OCI-LY7 (cell line): ENCODE results near the gene TLDC2. TPM values are rescaled to one million over a fixed set of nuclear protein-coding genes. Genes with fewer than 3 reads are reported as not detected.
A peak's percentile ranks its signal among the peaks of the same experiment; 100 is the strongest.

ENCODE experiments used
- BruUV-seq: library from RNA; stranded (reverse); fragments of 400-500 nt; replicated peaks from 2 replicates; lab custom pipeline; 2021; lab: Mats Ljungman, UMichigan
- CTCF ChIA-PET: fragments of 300-600 bp; sonication (Branson Sonifier 250); formaldehyde crosslinking; loops from one replicate; lab custom pipeline; 2022; ENCODE audit warnings: antibody characterized with exemption; ENCODE audit not compliant: unreplicated experiment; lab: Charles Lee
- POLR2A ChIA-PET: fragments of 300-600 bp; sonication (Branson Sonifier 250); formaldehyde crosslinking; loops from one replicate; lab custom pipeline; 2022; ENCODE audit warnings: antibody characterized with exemption; lab: Charles Lee
- DNase-seq: peaks from one replicate; pipeline ENCODE4 v3.0.0-alpha.2; 2015; ENCODE audit warnings: low spot score
- H2AFZ ChIP-seq: fragments of 200-600 bp; sonication (generic), shearing (Covaris generic); 2 replicates; pipeline ENCODE4 v1.6.1; 2014; ENCODE audit warnings: mild to moderate bottlenecking, antibody characterized with exemption, low read length, moderate library complexity
- H3K27ac ChIP-seq: fragments of 200-600 bp; sonication (generic); 2 replicates; pipeline ENCODE4 v1.5.1; 2014; ENCODE audit warnings: mixed run types, low read depth, mild to moderate bottlenecking, moderate library complexity, low read length, inconsistent platforms; ENCODE audit not compliant: poor library complexity, severe bottlenecking
- H3K36me3 ChIP-seq: fragments of 200-600 bp; sonication (generic); 2 replicates; pipeline ENCODE4 v1.6.1; 2014; ENCODE audit warnings: mild to moderate bottlenecking, antibody characterized with exemption, low read length, moderate library complexity, mixed read lengths; ENCODE audit not compliant: insufficient read depth
- H3K4me1 ChIP-seq: fragments of 200-600 bp; sonication (generic); 2 replicates; pipeline ENCODE4 v1.5.1; 2014; ENCODE audit warnings: mild to moderate bottlenecking, low read length; ENCODE audit not compliant: insufficient read depth, poor library complexity, severe bottlenecking
- H3K4me2 ChIP-seq: fragments of 200-600 bp; sonication (generic); 2 replicates; pipeline ENCODE4 v1.6.1; 2014; ENCODE audit warnings: mild to moderate bottlenecking, low read length
- H3K4me3 ChIP-seq: fragments of 200-600 bp; sonication (generic); 2 replicates; pipeline ENCODE4 v1.5.1; 2014; ENCODE audit warnings: mild to moderate bottlenecking, low read depth, low read length; ENCODE audit not compliant: poor library complexity, severe bottlenecking
- H3K79me2 ChIP-seq: fragments of 200-600 bp; sonication (generic); 2 replicates; pipeline ENCODE4 v1.6.1; 2016; ENCODE audit warnings: low read depth, mild to moderate bottlenecking, low read length, moderate library complexity, mixed read lengths; ENCODE audit not compliant: insufficient read depth
- H3K9me2 ChIP-seq: fragments of 200-600 bp; sonication (generic); 2 replicates; pipeline ENCODE4 v1.6.1; 2016; ENCODE audit warnings: mild to moderate bottlenecking, low read length, mixed read lengths; ENCODE audit not compliant: insufficient read depth
- H3K9me3 ChIP-seq: fragments of 200-600 bp; sonication (generic); 2 replicates; pipeline ENCODE4 v1.6.1; 2014; ENCODE audit warnings: mild to moderate bottlenecking, mixed run types, low read length, mixed read lengths
- H4K20me1 ChIP-seq: fragments of 200-600 bp; sonication (generic); 2 replicates; pipeline ENCODE4 v1.6.1; 2014; ENCODE audit warnings: mild to moderate bottlenecking, antibody characterized with exemption, low read length, moderate library complexity, mixed read lengths; ENCODE audit not compliant: insufficient read depth
- EZH2phosphoT487 ChIP-seq: fragments of 200-600 bp; sonication (generic); IDR thresholded peaks from 2 replicates; pipeline ENCODE4 v1.6.1; 2018; ENCODE audit warnings: low read depth, borderline replicate concordance, mild to moderate bottlenecking, mixed run types, antibody characterized with exemption, low read length, moderate library complexity, mixed read lengths
- intact Hi-C: fragments of 100-400 bp; cut with micrococcal nuclease; formaldehyde crosslinking; loops from one replicate; pipeline ENCODE4 v1.10.0; 2022; ENCODE audit not compliant: unreplicated experiment
- total RNA-seq, 2 experiments: library from RNA; depleted of rRNA in 1 of 2; stranded (reverse); fragments of >200 nt in 1 of 2; shearing (Covaris generic) in 1 of 2; gene quantifications; 2 replicates each; pipeline ENCODE4 v1.2.3, GENCODE V29; 2014 to 2022
- TF ChIP-seq, protein P1 (sequence below): fragments of 200-600 bp; sonication (generic); conservative IDR thresholded peaks from 2 replicates; pipeline ENCODE4 v1.5.1; 2014; ENCODE audit warnings: mild to moderate bottlenecking, antibody characterized with exemption, low read length, moderate library complexity, mixed read lengths

TLDC2 gene
- total RNA-seq, 2 experiments from 2014 or later, result not detected

DNA sequence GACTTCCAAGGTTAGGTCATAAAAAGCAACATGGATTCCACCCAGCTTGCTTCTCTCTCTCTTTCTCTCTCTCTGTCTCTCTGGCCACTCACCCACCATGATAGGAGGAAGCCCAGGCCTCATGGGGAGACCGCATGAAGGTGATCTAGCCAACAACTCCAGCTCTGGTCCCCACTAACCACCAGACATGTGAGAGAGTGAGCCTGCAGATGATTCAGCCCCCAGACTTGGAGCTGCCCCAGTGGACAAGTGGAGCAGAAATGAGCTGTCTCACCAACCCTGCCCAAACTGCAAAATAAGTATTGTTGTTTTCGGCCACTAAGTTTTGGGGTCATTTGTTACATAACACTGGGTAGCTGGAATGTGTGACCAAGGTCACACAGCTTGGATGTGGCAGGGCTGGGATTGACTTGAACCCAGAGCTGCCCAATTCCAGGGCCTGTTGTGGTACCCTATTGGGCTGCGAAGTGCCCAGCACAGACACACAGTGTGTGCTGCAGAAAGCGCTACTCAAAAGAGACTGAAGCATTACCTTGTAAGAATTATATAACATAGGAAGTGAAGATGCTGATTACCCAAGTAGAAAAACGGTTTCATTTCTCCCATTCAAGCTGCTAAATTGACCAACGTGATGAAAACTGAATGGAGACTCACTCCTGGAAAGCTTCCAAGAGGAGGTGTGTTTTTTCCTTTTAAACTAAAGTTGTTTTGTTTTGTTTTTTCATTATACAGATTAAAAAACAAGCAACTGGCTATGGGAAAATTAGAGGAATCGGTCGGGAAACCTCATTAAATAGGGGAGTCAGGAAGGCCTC, 9.1 kb upstream of the TLDC2 start:
- intact Hi-C loops, result no loop called here
- no peaks in the 10 kb centered on the region for H3K36me3 ChIP-seq
- POLR2A ChIA-PET, result interaction anchor here (0.8 to 1.3 kb wide), 4 partner anchors 8 to 110 kb away, joined by 4 to 7 read pairs (median 5); no protein-coding TSS in a partner anchor

DNA sequence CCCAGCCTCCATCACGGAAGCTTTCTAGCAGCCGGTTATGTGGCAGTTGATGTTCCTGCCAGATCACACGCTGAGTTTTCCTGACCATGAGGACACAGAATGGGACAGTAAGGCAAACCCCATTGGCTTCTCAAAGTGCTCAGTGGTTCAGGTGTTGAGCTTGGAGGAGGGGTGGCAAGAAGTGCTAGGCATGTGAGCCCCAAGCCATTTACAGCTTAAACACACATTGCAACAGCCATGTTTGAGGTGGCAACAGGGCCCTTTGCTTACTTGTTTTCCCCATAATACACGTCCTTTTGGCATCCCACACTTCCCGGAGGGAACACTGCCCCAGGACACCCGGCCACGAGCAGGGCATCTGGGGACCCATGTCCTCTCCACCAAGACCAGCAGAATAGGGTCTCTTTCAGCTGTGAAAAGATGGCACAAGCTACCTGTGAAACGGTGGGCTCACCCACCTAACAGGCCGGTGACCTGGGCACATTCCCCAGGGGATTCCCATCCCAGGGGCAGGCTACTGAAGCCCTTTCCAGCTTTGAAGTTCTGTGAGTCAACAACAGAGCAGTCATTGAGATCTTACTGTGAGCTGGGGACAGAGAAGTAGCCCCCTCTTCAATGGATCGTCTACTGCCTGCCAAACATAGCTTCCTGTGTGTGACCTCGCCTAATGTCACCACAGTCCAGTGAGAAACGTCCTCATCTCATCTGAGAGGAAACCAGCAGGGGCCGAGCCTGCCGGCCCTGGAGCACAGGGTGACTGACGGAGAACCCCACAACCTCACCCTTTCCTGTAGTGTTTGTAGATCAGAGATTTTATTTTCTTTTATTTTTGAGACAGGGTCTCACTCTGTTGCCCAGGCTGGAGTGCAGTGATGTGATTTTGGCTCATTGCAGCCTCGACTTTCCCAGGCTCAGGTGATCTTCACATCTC, 4.0 kb upstream of the TLDC2 start:
- Histone ChIP-seq H3K4me2 (no peak overlapping the region), H2AFZ (no peak overlapping the region), H3K27ac (no peak overlapping the region), H3K4me3 (no peak overlapping the region), H3K4me1 (peaks cover 5% of the 10 kb centered on the region), H4K20me1 (no peaks in the 10 kb centered on the region), H3K36me3 (no peaks in the 10 kb centered on the region), H3K9me2 (no peaks in the 10 kb centered on the region), H3K79me2 (no peaks in the 10 kb centered on the region), H3K9me3 (no peaks in the 10 kb centered on the region)
- BruUV-seq, result no TSS peak
- intact Hi-C loops, result no loop called here
- no peak for TF ChIP-seq EZH2phosphoT487
- TF ChIP-seq, protein P1, sequence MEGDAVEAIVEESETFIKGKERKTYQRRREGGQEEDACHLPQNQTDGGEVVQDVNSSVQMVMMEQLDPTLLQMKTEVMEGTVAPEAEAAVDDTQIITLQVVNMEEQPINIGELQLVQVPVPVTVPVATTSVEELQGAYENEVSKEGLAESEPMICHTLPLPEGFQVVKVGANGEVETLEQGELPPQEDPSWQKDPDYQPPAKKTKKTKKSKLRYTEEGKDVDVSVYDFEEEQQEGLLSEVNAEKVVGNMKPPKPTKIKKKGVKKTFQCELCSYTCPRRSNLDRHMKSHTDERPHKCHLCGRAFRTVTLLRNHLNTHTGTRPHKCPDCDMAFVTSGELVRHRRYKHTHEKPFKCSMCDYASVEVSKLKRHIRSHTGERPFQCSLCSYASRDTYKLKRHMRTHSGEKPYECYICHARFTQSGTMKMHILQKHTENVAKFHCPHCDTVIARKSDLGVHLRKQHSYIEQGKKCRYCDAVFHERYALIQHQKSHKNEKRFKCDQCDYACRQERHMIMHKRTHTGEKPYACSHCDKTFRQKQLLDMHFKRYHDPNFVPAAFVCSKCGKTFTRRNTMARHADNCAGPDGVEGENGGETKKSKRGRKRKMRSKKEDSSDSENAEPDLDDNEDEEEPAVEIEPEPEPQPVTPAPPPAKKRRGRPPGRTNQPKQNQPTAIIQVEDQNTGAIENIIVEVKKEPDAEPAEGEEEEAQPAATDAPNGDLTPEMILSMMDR, result no peak
- ChIA-PET POLR2A (interaction anchor here (0.6 kb wide), 2 partner anchors 81 to 96 kb away, joined by 3 read pairs; no protein-coding TSS in a partner anchor), CTCF (no interaction called here)
- no peak for DNase-seq

More for the DNA sequence above, 9.1 kb upstream of the TLDC2 start:
- Histone ChIP-seq H3K79me2 (no peaks in the 10 kb centered on the region), H4K20me1 (no peaks in the 10 kb centered on the region), H2AFZ (peak overlapping the region; percentile 48; the same call in 1 of the 2 replicates), H3K9me2 (no peaks in the 10 kb centered on the region), H3K4me3 (no peak overlapping the region), H3K4me1 (peaks cover 27% of the 10 kb centered on the region), H3K9me3 (no peaks in the 10 kb centered on the region), H3K27ac (no peak overlapping the region), H3K4me2 (peak overlapping the region; percentile 31)
- CTCF ChIA-PET, result no interaction called here
- DNase-seq, result peak; percentile 37
- no TSS peak for BruUV-seq
- no peak for TF ChIP-seq EZH2phosphoT487
- TF ChIP-seq, protein P1, result no peak
